Suprapubic skin (tissue), 4 donors: ENCODE measurements around the gene OPALIN.

Experiments
- CTCF ChIP-seq, 2 donors: fragments of 200-600 bp in 1 of 2; fragments of 450-650 bp in 1 of 2; sonication (generic) in 1 of 2; IDR thresholded peaks; one replicate each; pipeline ENCODE4 v1.5.1; 2016 to 2019; ENCODE audit warnings: antibody characterized with exemption in 2 of 2, mild to moderate bottlenecking in 1 of 2, moderate library complexity in 1 of 2
- EP300 ChIP-seq: sonication (generic); formaldehyde crosslinking; IDR thresholded peaks from one replicate; pipeline ENCODE4 v1.6.1; 2017; ENCODE audit warnings: antibody characterized with exemption
- POLR2A ChIP-seq, 2 donors: fragments of 450-650 bp; IDR thresholded peaks; one replicate each; pipeline ENCODE4 v1.6.1; 2017; ENCODE audit warnings: antibody characterized with exemption in 2 of 2, mild to moderate bottlenecking in 2 of 2, moderate library complexity in 2 of 2
- POLR2AphosphoS5 ChIP-seq, 3 donors: sonication (generic); formaldehyde crosslinking; IDR thresholded peaks; one replicate each; pipeline ENCODE4 v1.6.1; 2017; ENCODE audit warnings: antibody characterized with exemption in 3 of 3

- TF ChIP-seq CTCF (IDR thresholded peaks at IDR 0.05) (no peak), POLR2A (IDR thresholded peaks at IDR 0.05) (no peak), EP300 (no peak), POLR2AphosphoS5 (IDR thresholded peaks at IDR 0.05) (no peak)
Measured at GRCh38 chr10:96338279-96338925, 20.4 kb downstream of the OPALIN start.
